ENCODE data around the gene LIFR. TPM values are rescaled to one million over a fixed set of nuclear protein-coding genes. Genes with fewer than 3 reads are reported as not detected.
"Not testable (repeated sequence)": the region's sequence is repeated elsewhere in the genome, so short reads cannot be mapped to it uniquely, and the experiment has no call there.

The LIFR gene
- total RNA-seq, 1 donor from 2014 or later = 21.3 TPM

- DNase-seq (ENCODE audit: low read depth, low spot score) = no peak
- peaks cover 6% of the 10 kb centered on the region for H3K36me3 Mint-ChIP-seq (ENCODE audit: low read depth)
- TF ChIP-seq CTCF (conservative IDR thresholded peaks at IDR 0.05) = no peak
- H3K27ac Mint-ChIP-seq (ENCODE audit: unreplicated experiment) = no peak overlapping the region
- no peaks in the 10 kb centered on the region for H3K9me3 Mint-ChIP-seq
- H3K27me3 Mint-ChIP-seq (ENCODE audit: low read depth) = no peaks in the 10 kb centered on the region
- peaks cover 20% of the 10 kb centered on the region for H3K4me1 Mint-ChIP-seq
- H3K4me3 Mint-ChIP-seq = no peak overlapping the region
Observed at GRCh38 chr5:38528162-38528703, 28.2 kb downstream of the LIFR start.

GRCh38 chr5:38527475-38527874, 29.0 kb downstream of the LIFR start:
- Mint-ChIP-seq H3K4me3 (no peak overlapping the region), H3K4me1 (peaks cover 15% of the 10 kb centered on the region), H3K27me3 (ENCODE audit: low read depth) (no peaks in the 10 kb centered on the region), H3K27ac (ENCODE audit: unreplicated experiment) (no peak overlapping the region), H3K36me3 (ENCODE audit: low read depth) (peaks cover 6% of the 10 kb centered on the region), H3K9me3 (no peaks in the 10 kb centered on the region)
- TF ChIP-seq CTCF (conservative IDR thresholded peaks at IDR 0.05) = no peak
- no peak for DNase-seq (ENCODE audit: low read depth, low spot score)

GRCh38 chr5:38524022-38524421, 32.4 kb downstream of the LIFR start:
- peaks cover 13% of the 10 kb centered on the region for H3K36me3 Mint-ChIP-seq (ENCODE audit: low read depth)
- no peaks in the 10 kb centered on the region for H3K27me3 Mint-ChIP-seq (ENCODE audit: low read depth)
- no peaks in the 10 kb centered on the region for H3K9me3 Mint-ChIP-seq
- H3K4me1 Mint-ChIP-seq = peaks cover 6% of the 10 kb centered on the region
- no peak for TF ChIP-seq CTCF (conservative IDR thresholded peaks at IDR 0.05)
- no peak for DNase-seq (ENCODE audit: low read depth, low spot score)
- H3K27ac Mint-ChIP-seq (ENCODE audit: unreplicated experiment) = no peak overlapping the region
- no peak overlapping the region for H3K4me3 Mint-ChIP-seq

GRCh38 chr5:38519476-38519875, 37.0 kb downstream of the LIFR start:
- DNase-seq (ENCODE audit: low read depth, low spot score) = no peak
- Mint-ChIP-seq H3K4me3 (no peak overlapping the region), H3K27ac (ENCODE audit: unreplicated experiment) (no peak overlapping the region), H3K27me3 (ENCODE audit: low read depth) (no peaks in the 10 kb centered on the region), H3K9me3 (no peaks in the 10 kb centered on the region), H3K36me3 (ENCODE audit: low read depth) (peaks cover 20% of the 10 kb centered on the region), H3K4me1 (peaks cover 6% of the 10 kb centered on the region)
- TF ChIP-seq CTCF (conservative IDR thresholded peaks at IDR 0.05) = no peak

GRCh38 chr5:38518341-38518740, 38.1 kb downstream of the LIFR start:
- TF ChIP-seq CTCF (conservative IDR thresholded peaks at IDR 0.05) = no peak
- Mint-ChIP-seq H3K4me1 (no peaks in the 10 kb centered on the region), H3K36me3 (ENCODE audit: low read depth) (peaks cover 20% of the 10 kb centered on the region), H3K9me3 (no peaks in the 10 kb centered on the region), H3K4me3 (no peak overlapping the region), H3K27me3 (ENCODE audit: low read depth) (no peaks in the 10 kb centered on the region), H3K27ac (ENCODE audit: unreplicated experiment) (no peak overlapping the region)
- DNase-seq (ENCODE audit: low read depth, low spot score) = no peak

GRCh38 chr5:38516649-38517048, 39.8 kb downstream of the LIFR start:
- not testable (repeated sequence) for H3K9me3 Mint-ChIP-seq; H3K4me3 Mint-ChIP-seq; H3K27ac Mint-ChIP-seq (ENCODE audit: unreplicated experiment); H3K27me3 Mint-ChIP-seq (ENCODE audit: low read depth); DNase-seq (ENCODE audit: low read depth, low spot score); H3K4me1 Mint-ChIP-seq
- H3K36me3 Mint-ChIP-seq (ENCODE audit: low read depth) = peaks cover 18% of the 10 kb centered on the region

Data from neural crest cell (in vitro differentiated cells).